Lung (tissue), 12 donors: ENCODE results near the gene TRMT10B. TPM values are rescaled to one million over a fixed set of nuclear protein-coding genes. Genes with fewer than 3 reads are reported as not detected.

Experiments used
- ATAC-seq: fragments of 200-7000 bp; cut with Tn5 transposase; one replicate; pipeline ENCODE4 v1.9.1; 2020; ENCODE audit warnings: moderate number of reproducible peaks; ENCODE audit not compliant: insufficient read depth, low FRiP score
- DNase-seq, 3 donors: peaks; one replicate each; pipeline ENCODE4 v3.0.0-alpha.2; 2013 to 2017
- H3K27ac ChIP-seq, 2 donors: one replicate each; pipeline ENCODE4 v1.5.1; 2013; ENCODE audit warnings: mild to moderate bottlenecking in 2 of 2, moderate library complexity in 2 of 2, control low read depth in 1 of 2, inconsistent platforms in 1 of 2, low read depth in 1 of 2, low read length in 1 of 2
- H3K27me3 ChIP-seq, 3 donors: one replicate each; pipeline ENCODE4 v1.5.1; 2013; ENCODE audit warnings: low read length in 2 of 3; ENCODE audit not compliant: control insufficient read depth in 3 of 3, insufficient read depth in 3 of 3
- H3K36me3 ChIP-seq, 4 donors: one replicate each; pipeline ENCODE4 v1.5.1; 2013; ENCODE audit warnings: low read length in 4 of 4, mild to moderate bottlenecking in 1 of 4, moderate library complexity in 1 of 4; ENCODE audit not compliant: control insufficient read depth in 4 of 4, insufficient read depth in 4 of 4
- H3K4me1 ChIP-seq, 5 donors: one replicate each; pipeline ENCODE4 v1.5.1; 2013; ENCODE audit warnings: low read length in 5 of 5, mild to moderate bottlenecking in 2 of 5, moderate library complexity in 1 of 5; ENCODE audit not compliant: control insufficient read depth in 5 of 5, insufficient read depth in 5 of 5
- H3K4me3 ChIP-seq: one replicate; pipeline ENCODE4 v1.5.1; 2013; ENCODE audit warnings: mild to moderate bottlenecking, control low read depth, moderate library complexity
- H3K9ac ChIP-seq, 2 donors: one replicate each; pipeline ENCODE4 v1.5.1; 2013; ENCODE audit warnings: low read length in 2 of 2, control low read depth in 1 of 2; ENCODE audit not compliant: insufficient read depth in 1 of 2
- H3K9me3 ChIP-seq, 4 donors: one replicate each; pipeline ENCODE4 v1.5.1; 2013; ENCODE audit warnings: low read length in 3 of 4, mild to moderate bottlenecking in 1 of 4, moderate library complexity in 1 of 4; ENCODE audit not compliant: control insufficient read depth in 4 of 4, insufficient read depth in 3 of 4
- WGBS, 2 donors: extraction: QIAGEN DNeasy Blood & Tissue Kit; methylation state at CpG; one replicate each; pipeline ENCODE4 v1.1.7; 2013; 5-methylcytosine and 5-hydroxymethylcytosine counted together
- polyA plus RNA-seq, 2 donors: library from polyadenylated mRNA; stranded (reverse); fragments of 200-250 nt; gene quantifications; one replicate each; pipeline ENCODE4 v1.2.1, GENCODE V29; 2013
- total RNA-seq, 2 donors: library from RNA; depleted of rRNA in 1 of 2; stranded (reverse); fragments of >200 nt in 1 of 2; gene quantifications; one replicate each; pipeline ENCODE4 v1.2.1, GENCODE V29; 2014 to 2021
- TF ChIP-seq, protein P1 (sequence below): IDR thresholded peaks from 2 replicates; pipeline ENCODE4 v1.5.1; 2012; ENCODE audit warnings: mild to moderate bottlenecking; ENCODE audit errors: control extremely low read depth, extremely low read depth
- donor health status: control.
- donor health status: control.
- donor health status: Bipolar disorder and iron deficiency.
- donor health status: healthy.
- donor health status: DM: yes; HTN: yes; CAD: no.

Gene TRMT10B
- total and polyA plus RNA-seq, 4 donors: 5.0 to 7.6 (median 5.7) TPM

DNA sequence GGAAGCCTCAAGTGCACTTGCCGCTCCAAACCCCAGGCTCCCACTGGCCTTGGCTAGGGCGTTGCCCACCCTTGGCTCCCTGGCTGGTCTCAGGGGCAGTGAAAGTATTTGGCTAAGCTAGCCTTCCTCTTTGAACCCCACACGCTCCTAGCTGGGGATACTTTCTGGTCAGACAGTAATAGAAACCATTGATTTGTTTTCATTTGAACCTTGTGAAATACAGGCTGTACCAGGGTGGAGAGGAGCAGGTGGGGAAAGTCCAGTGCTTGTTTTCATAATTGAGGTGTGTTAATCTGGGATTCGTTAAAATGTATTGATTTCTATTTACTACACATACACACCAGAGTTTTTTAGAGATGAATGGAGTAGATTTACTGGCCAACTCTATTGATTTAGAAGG lies 45.9 kb upstream of the TRMT10B start:
- peaks cover 0 to 2% (median 0%) of the 10 kb centered on the region in 3 donors for H3K27me3 ChIP-seq
- H3K27ac ChIP-seq: no peak overlapping the region
- H3K9me3 ChIP-seq: no peaks in the 10 kb centered on the region
- WGBS, 2 donors: 79 to 90% methylated on average over 4 of the region's 4 CpGs
- TF ChIP-seq, protein P1, sequence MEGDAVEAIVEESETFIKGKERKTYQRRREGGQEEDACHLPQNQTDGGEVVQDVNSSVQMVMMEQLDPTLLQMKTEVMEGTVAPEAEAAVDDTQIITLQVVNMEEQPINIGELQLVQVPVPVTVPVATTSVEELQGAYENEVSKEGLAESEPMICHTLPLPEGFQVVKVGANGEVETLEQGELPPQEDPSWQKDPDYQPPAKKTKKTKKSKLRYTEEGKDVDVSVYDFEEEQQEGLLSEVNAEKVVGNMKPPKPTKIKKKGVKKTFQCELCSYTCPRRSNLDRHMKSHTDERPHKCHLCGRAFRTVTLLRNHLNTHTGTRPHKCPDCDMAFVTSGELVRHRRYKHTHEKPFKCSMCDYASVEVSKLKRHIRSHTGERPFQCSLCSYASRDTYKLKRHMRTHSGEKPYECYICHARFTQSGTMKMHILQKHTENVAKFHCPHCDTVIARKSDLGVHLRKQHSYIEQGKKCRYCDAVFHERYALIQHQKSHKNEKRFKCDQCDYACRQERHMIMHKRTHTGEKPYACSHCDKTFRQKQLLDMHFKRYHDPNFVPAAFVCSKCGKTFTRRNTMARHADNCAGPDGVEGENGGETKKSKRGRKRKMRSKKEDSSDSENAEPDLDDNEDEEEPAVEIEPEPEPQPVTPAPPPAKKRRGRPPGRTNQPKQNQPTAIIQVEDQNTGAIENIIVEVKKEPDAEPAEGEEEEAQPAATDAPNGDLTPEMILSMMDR: no peak
- no peak overlapping the region for H3K4me3 ChIP-seq
- H3K36me3 ChIP-seq: no peaks in the 10 kb centered on the region
- no peak overlapping the region for H3K9ac ChIP-seq
- H3K4me1 ChIP-seq: no peaks in the 10 kb centered on the region
- no peak for DNase-seq
- no peak for ATAC-seq

DNA sequence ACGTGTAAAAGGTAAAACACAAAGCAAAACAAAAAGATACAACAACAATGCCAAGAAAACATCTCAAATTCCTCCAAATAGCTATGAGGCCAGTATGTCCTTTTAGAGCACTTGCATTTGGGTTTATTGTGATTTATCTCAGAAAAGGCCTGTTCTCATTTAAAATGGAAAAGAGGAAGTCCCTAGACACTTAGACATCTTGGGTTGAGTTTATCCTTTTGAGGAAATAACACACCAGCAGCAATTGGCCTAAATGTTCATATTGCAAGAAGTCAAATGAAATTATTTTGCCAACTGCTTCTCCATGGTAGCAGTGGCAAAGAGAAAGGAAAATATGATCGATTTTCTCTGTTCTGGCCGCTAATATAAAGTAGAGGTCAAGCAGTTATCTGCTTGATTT lies 43.6 kb upstream of the TRMT10B start:
- Histone ChIP-seq H3K9ac (no peak overlapping the region), H3K27ac (no peak overlapping the region), H3K4me1 (no peaks in the 10 kb centered on the region), H3K4me3 (no peak overlapping the region), H3K9me3 (no peaks in the 10 kb centered on the region), H3K27me3 (peaks cover 0 to 2% (median 0%) of the 10 kb centered on the region in 3 donors), H3K36me3 (no peaks in the 10 kb centered on the region)
- TF ChIP-seq, protein P1: no peak
- 90 to 91% methylated on average over 3 of the region's 3 CpGs for WGBS, 2 donors
- ATAC-seq (no peak), DNase-seq (no peak)

DNA sequence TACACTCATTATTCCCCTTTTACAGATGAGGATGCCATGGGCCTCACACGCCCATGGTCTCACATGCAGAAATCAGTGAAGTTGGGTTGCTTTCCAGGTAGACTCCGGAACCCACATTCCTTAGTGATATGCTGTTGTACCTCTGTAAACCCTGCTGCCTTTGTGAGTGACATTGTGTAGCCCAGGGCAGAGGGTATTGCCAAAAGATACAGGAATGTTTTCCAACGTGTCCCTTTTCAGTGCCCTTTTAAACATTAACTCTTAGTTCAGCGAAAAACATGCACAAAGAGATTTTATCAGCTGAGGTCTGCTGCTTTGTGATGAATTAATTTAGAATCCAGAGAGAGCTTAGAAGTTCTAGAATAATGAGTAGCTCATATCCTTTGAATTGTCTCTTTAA lies 38.3 kb upstream of the TRMT10B start:
- TF ChIP-seq, protein P1: no peak
- WGBS, 2 donors: 69 to 87% methylated on average over 4 of the region's 4 CpGs
- Histone ChIP-seq H3K4me3 (no peak overlapping the region), H3K9me3 (peaks cover 0 to 3% (median 0%) of the 10 kb centered on the region in 4 donors), H3K27ac (no peak overlapping the region), H3K36me3 (no peaks in the 10 kb centered on the region), H3K9ac (no peak overlapping the region), H3K4me1 (no peaks in the 10 kb centered on the region), H3K27me3 (no peaks in the 10 kb centered on the region)
- ATAC-seq (no peak), DNase-seq (no peak)

DNA sequence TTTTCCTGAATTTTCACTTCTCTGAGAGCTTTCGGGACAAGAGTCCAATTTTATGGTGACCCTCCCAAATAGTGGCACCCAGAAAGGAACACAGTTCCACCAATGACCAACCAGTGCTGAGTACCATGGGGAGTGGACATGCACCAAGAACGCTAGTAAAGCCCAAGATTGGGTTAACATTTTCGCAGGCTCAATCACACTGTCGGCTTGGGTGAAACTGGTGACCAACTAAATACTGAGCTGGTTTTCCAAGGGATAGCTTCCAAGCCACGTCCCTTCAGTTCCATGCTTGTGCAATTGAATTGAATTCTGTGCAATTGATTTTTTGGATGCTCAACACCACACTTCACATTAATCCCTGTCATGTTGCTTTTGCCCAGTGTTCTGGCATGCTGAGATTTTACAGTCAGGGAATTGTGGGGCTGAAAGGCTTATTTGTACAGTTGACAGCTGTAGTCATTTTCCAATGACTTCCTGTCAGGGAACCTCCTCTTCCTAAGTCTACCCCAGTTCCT lies 37.6 kb upstream of the TRMT10B start:
- Histone ChIP-seq H3K9me3 (peaks cover 0 to 3% (median 0%) of the 10 kb centered on the region in 4 donors), H3K27ac (no peak overlapping the region), H3K36me3 (no peaks in the 10 kb centered on the region), H3K9ac (no peak overlapping the region), H3K4me1 (no peaks in the 10 kb centered on the region), H3K27me3 (no peaks in the 10 kb centered on the region), H3K4me3 (no peak overlapping the region)
- no peak for DNase-seq
- ATAC-seq: no peak
- TF ChIP-seq, protein P1: no peak
- WGBS, 2 donors: 88 to 96% methylated on average over 5 of the region's 5 CpGs
